ENCODE results near the gene ANKRD44. TPM values are rescaled to one million over a fixed set of nuclear protein-coding genes. Genes with fewer than 3 reads are reported as not detected.

Gene ANKRD44
- polyA plus RNA-seq, 2 of the 4 experiments (the other 2 are of a cell fraction) = 0.97 to 5.9 TPM

DNA sequence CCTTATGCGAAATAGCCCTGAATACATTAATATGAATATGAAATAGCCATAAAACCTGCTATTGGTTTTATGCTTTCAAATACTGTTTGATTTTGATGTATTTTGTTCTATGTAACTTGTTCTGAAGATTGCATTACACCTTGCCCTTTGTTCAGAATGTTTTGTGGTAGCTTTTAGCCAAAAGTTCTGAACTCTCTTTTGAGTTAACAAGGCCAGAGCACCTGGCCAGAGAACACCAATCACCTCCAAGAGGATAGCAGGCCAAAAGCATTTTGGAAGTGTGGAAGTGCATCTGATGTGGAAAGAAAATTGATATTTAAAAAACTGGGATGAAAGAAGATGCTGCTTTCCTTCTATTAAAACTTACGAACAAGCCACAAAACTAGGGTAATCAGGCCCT, 297.5 kb downstream of the ANKRD44 start:
- H3K9me3 ChIP-seq = no peaks in the 10 kb centered on the region
- H3K4me2 ChIP-seq = no peak overlapping the region
- CTCF ChIA-PET = interaction anchor here (0.7 to 1.6 kb wide), 2 partner anchors 15 to 366 kb away, joined by 3 read pairs; no protein-coding TSS in a partner anchor
- no peaks in the 10 kb centered on the region for H3K4me1 ChIP-seq
- POLR2A ChIA-PET = no interaction called here
- no peak overlapping the region for H3K4me3 ChIP-seq
- TF ChIP-seq, protein P1, sequence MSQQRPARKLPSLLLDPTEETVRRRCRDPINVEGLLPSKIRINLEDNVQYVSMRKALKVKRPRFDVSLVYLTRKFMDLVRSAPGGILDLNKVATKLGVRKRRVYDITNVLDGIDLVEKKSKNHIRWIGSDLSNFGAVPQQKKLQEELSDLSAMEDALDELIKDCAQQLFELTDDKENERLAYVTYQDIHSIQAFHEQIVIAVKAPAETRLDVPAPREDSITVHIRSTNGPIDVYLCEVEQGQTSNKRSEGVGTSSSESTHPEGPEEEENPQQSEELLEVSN (IDR thresholded peaks at IDR 0.05; ENCODE audit: borderline replicate concordance, low read depth) = no peak
- no peak for TF ChIP-seq RCOR1 (IDR thresholded peaks at IDR 0.05; ENCODE audit: low read depth, low read length)
- TF ChIP-seq, protein P2, sequence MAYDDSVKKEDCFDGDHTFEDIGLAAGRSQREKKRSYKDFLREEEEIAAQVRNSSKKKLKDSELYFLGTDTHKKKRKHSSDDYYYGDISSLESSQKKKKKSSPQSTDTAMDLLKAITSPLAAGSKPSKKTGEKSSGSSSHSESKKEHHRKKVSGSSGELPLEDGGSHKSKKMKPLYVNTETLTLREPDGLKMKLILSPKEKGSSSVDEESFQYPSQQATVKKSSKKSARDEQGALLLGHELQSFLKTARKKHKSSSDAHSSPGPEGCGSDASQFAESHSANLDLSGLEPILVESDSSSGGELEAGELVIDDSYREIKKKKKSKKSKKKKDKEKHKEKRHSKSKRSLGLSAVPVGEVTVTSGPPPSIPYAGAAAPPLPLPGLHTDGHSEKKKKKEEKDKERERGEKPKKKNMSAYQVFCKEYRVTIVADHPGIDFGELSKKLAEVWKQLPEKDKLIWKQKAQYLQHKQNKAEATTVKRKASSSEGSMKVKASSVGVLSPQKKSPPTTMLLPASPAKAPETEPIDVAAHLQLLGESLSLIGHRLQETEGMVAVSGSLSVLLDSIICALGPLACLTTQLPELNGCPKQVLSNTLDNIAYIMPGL (CRISPR knock-in tag; IDR thresholded peaks at IDR 0.05; ENCODE audit: borderline replicate concordance) = no peak
- TF ChIP-seq, protein P3, sequence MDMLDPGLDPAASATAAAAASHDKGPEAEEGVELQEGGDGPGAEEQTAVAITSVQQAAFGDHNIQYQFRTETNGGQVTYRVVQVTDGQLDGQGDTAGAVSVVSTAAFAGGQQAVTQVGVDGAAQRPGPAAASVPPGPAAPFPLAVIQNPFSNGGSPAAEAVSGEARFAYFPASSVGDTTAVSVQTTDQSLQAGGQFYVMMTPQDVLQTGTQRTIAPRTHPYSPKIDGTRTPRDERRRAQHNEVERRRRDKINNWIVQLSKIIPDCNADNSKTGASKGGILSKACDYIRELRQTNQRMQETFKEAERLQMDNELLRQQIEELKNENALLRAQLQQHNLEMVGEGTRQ (IDR thresholded peaks at IDR 0.05) = no peak
- no peak for TF ChIP-seq NPAS2 (CRISPR knock-in tag; IDR thresholded peaks at IDR 0.05; ENCODE audit: borderline replicate concordance)
- no peak for TF ChIP-seq TP53 (CRISPR knock-in tag; IDR thresholded peaks at IDR 0.05)
- no peak for TF ChIP-seq RNF2 (IDR thresholded peaks at IDR 0.05; ENCODE audit: borderline replicate concordance, low read depth)
- no peak for TF ChIP-seq JUNB (IDR thresholded peaks at IDR 0.05)
- TF ChIP-seq, protein P4, sequence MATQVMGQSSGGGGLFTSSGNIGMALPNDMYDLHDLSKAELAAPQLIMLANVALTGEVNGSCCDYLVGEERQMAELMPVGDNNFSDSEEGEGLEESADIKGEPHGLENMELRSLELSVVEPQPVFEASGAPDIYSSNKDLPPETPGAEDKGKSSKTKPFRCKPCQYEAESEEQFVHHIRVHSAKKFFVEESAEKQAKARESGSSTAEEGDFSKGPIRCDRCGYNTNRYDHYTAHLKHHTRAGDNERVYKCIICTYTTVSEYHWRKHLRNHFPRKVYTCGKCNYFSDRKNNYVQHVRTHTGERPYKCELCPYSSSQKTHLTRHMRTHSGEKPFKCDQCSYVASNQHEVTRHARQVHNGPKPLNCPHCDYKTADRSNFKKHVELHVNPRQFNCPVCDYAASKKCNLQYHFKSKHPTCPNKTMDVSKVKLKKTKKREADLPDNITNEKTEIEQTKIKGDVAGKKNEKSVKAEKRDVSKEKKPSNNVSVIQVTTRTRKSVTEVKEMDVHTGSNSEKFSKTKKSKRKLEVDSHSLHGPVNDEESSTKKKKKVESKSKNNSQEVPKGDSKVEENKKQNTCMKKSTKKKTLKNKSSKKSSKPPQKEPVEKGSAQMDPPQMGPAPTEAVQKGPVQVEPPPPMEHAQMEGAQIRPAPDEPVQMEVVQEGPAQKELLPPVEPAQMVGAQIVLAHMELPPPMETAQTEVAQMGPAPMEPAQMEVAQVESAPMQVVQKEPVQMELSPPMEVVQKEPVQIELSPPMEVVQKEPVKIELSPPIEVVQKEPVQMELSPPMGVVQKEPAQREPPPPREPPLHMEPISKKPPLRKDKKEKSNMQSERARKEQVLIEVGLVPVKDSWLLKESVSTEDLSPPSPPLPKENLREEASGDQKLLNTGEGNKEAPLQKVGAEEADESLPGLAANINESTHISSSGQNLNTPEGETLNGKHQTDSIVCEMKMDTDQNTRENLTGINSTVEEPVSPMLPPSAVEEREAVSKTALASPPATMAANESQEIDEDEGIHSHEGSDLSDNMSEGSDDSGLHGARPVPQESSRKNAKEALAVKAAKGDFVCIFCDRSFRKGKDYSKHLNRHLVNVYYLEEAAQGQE (IDR thresholded peaks at IDR 0.05) = no peak
- TF ChIP-seq CBX8 (IDR thresholded peaks at IDR 0.05) = no peak
- no peak for TF ChIP-seq HDAC2 (IDR thresholded peaks at IDR 0.05)
- no peak for TF ChIP-seq POLR2A (IDR thresholded peaks at IDR 0.05; ENCODE audit: low read length)
- no peak for TF ChIP-seq MYC (IDR thresholded peaks at IDR 0.05; ENCODE audit: borderline replicate concordance, low read length)
- no peak for TF ChIP-seq ZNF302 (CRISPR knock-in tag; IDR thresholded peaks at IDR 0.05)
- ATAC-seq (no peak), FAIRE-seq (no peak), DNase-seq (ENCODE audit: low read depth in 1 of 2, low spot score in 1 of 2) (no peak)
- no peak overlapping the region for H3K27ac ChIP-seq
- WGBS (ENCODE audit: missing lambda C conversion rate) = 77% methylated on average over 2 of the region's 2 CpGs

DNA sequence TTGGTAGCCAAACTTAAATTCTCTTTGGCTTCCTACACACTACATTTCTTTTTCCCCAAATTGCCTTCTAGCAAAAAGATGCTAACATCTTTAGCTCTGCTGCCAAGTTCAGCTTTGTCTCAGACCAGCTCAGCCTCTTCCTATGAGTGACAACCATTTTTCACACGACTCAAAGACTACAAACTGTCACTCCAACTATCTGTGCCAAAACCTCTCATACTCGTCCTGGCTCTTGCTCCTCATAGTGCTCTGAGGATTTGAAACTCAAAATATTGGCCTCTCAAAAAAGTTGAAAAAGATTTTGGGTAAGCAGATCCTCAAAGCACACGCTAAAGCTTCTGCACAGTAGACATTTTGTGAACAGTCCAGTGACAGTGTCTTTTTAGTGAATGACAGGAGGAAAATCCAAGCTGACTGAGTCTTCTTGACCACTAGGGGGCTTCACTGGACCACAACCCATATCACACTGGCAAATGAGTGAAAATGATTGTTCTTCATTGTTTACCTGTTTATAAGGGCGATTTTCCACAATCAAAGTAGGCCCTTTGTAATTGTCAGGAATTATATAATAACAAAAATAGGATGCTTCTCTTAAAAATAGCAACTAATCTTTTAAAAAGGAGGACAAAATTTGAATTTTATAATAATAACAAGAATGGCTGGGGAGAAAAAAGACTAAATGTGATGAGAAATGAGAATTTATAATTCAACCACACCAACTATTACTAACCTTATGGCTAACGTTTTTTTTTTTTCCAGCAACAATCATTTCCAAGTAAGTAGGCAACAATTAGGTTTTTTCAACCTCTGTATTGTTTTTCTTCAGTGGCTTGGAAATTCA, 298.6 kb downstream of the ANKRD44 start:
- peak; percentile 91 to 97; a peak in 5 of 6 replicates for ATAC-seq
- Histone ChIP-seq H3K4me2 (peak overlapping the region; percentile 17; the same call in 1 of the 3 replicates), H3K4me1 (no peaks in the 10 kb centered on the region), H3K9me3 (no peaks in the 10 kb centered on the region), H3K27ac (no peak overlapping the region), H3K4me3 (no peak overlapping the region)
- no peak for FAIRE-seq
- 23% methylated on average over 5 of the region's 5 CpGs for WGBS (ENCODE audit: missing lambda C conversion rate)
- CTCF ChIA-PET = interaction anchor here (0.5 to 2.2 kb wide), 18 partner anchors 8 to 367 kb away, joined by 3 to 9 read pairs (median 4); no protein-coding TSS in a partner anchor
- POLR2A ChIA-PET = no interaction called here
- DNase-seq (ENCODE audit: low read depth in 1 of 2, low spot score in 1 of 2) = peak; percentile 38 to 67
- TF ChIP-seq HOXB5 (CRISPR knock-in tag; IDR thresholded peaks at IDR 0.05) (no peak), BHLHE40 (IDR thresholded peaks at IDR 0.05; ENCODE audit: low read depth, low read length) (no peak), SMC3 (IDR thresholded peaks at IDR 0.05) (peak; percentile 73), MAFK (IDR thresholded peaks at IDR 0.05; ENCODE audit: partially characterized antibody) (peak; percentile 25), RAD21 (conservative IDR thresholded peaks at IDR 0.05 in 1 of 2, IDR thresholded peaks at IDR 0.05 in 1 of 2) (peak; percentile 70 to 81)
- TF ChIP-seq, protein P5, sequence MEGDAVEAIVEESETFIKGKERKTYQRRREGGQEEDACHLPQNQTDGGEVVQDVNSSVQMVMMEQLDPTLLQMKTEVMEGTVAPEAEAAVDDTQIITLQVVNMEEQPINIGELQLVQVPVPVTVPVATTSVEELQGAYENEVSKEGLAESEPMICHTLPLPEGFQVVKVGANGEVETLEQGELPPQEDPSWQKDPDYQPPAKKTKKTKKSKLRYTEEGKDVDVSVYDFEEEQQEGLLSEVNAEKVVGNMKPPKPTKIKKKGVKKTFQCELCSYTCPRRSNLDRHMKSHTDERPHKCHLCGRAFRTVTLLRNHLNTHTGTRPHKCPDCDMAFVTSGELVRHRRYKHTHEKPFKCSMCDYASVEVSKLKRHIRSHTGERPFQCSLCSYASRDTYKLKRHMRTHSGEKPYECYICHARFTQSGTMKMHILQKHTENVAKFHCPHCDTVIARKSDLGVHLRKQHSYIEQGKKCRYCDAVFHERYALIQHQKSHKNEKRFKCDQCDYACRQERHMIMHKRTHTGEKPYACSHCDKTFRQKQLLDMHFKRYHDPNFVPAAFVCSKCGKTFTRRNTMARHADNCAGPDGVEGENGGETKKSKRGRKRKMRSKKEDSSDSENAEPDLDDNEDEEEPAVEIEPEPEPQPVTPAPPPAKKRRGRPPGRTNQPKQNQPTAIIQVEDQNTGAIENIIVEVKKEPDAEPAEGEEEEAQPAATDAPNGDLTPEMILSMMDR (IDR thresholded peaks at IDR 0.05) = peak; percentile 83

Data from A549 (cell line).